GM12878 (cell line): ENCODE measurements around the gene ABCA3. TPM values are rescaled to one million over a fixed set of nuclear protein-coding genes. Genes with fewer than 3 reads are reported as not detected.

ENCODE experiments used
- ATAC-seq: fragments of 200-7000 bp; cut with Tn5 transposase; 3 replicates; pipeline ENCODE4 v1.9.1; 2020; ENCODE audit warnings: mild to moderate bottlenecking, moderate library complexity
- BruUV-seq: library from RNA; stranded (reverse); fragments of 400-500 nt; replicated peaks from 2 replicates; lab custom pipeline; 2021; lab: Mats Ljungman, UMichigan
- CTCF ChIA-PET: fragments of 300-600 bp; sonication (Branson Sonifier 250); formaldehyde crosslinking; extraction: SDS; loops from one replicate; lab custom pipeline; 2021; ENCODE audit warnings: inconsistent platforms; lab: Yijun Ruan, JAX
- POLR2A ChIA-PET: fragments of 350-600 bp; formaldehyde crosslinking; extraction: SDS; loops from one replicate; lab custom pipeline; 2021; ENCODE audit warnings: inconsistent platforms; lab: Charles Lee
- RAD21 ChIA-PET: fragments of 300-600 bp; sonication (Branson Sonifier 250); formaldehyde crosslinking; loops from one replicate; lab custom pipeline; 2023; ENCODE audit warnings: antibody characterized with exemption; ENCODE audit not compliant: unreplicated experiment; lab: Charles Lee
- SMC1A ChIA-PET: fragments of 300-600 bp; sonication (Branson Sonifier 250); formaldehyde crosslinking; loops from one replicate; lab custom pipeline; 2023; ENCODE audit not compliant: unreplicated experiment, uncharacterized antibody; lab: Charles Lee
- DNase-seq: peaks from one replicate; pipeline ENCODE4 v3.0.0-alpha.2; 2011; ENCODE audit warnings: low read depth, low spot score
- FAIRE-seq: peaks from 3 replicates; lab custom pipeline; 2011; peaks lifted over from hg19 to GRCh38; lab: Jason Lieb, UNC
- H2AFZ ChIP-seq: 2 replicates; pipeline ENCODE4 v1.6.0; 2011; ENCODE audit warnings: low read depth, low read length, control low read depth; ENCODE audit not compliant: control insufficient read depth
- H3K27ac ChIP-seq: 2 replicates; pipeline ENCODE4 v1.5.1; 2011; ENCODE audit warnings: control low read depth; ENCODE audit not compliant: control insufficient read depth, insufficient read depth
- H3K27me3 ChIP-seq, 2 experiments: replicated peaks in 1 of 2; 2 replicates each; pipeline versions ENCODE4 v1.6.0 to v1.6.1; 2011; ENCODE audit warnings: low read length in 1 of 2; ENCODE audit not compliant: control insufficient read depth in 2 of 2, insufficient read depth in 2 of 2
- H3K36me3 ChIP-seq, 2 experiments: 2 replicates each; pipeline ENCODE4 v1.5.1; 2011; ENCODE audit warnings: low read length in 1 of 2; ENCODE audit not compliant: control insufficient read depth in 2 of 2, insufficient read depth in 2 of 2
- H3K4me1 ChIP-seq: 2 replicates; pipeline ENCODE4 v1.6.1; 2011; ENCODE audit warnings: mild to moderate bottlenecking, low read length, moderate library complexity, mixed read lengths; ENCODE audit not compliant: control insufficient read depth, insufficient read depth
- H3K4me2 ChIP-seq: 2 replicates; pipeline ENCODE4 v1.6.0; 2011; ENCODE audit warnings: control low read depth; ENCODE audit not compliant: control insufficient read depth, insufficient read depth
- H3K4me3 ChIP-seq: fragments of 200-600 bp; sonication (generic); 2 replicates; pipeline ENCODE4 v1.5.1; 2016
- H3K79me2 ChIP-seq: 2 replicates; pipeline ENCODE4 v1.6.0; 2011; ENCODE audit warnings: low read length; ENCODE audit not compliant: control insufficient read depth, insufficient read depth
- H3K9ac ChIP-seq: 2 replicates; pipeline ENCODE4 v1.8.0; 2011; ENCODE audit warnings: low read length, control low read depth, mixed read lengths; ENCODE audit not compliant: control insufficient read depth, insufficient read depth
- H3K9me3 ChIP-seq: replicated peaks from 3 replicates; pipeline ENCODE4 v1.5.1; 2011; ENCODE audit warnings: mild to moderate bottlenecking, low read length; ENCODE audit not compliant: control insufficient read depth, insufficient read depth
- H4K20me1 ChIP-seq: 2 replicates; pipeline ENCODE4 v1.6.0; 2011; ENCODE audit not compliant: control insufficient read depth, insufficient read depth
- CBX3 ChIP-seq: fragments of 200-600 bp; sonication (generic); IDR thresholded peaks from 2 replicates; pipeline ENCODE4 v1.6.1; 2016; ENCODE audit warnings: low read depth, borderline replicate concordance
- CBX5 ChIP-seq: sonication (generic); IDR thresholded peaks from 2 replicates; pipeline ENCODE4 v1.6.1; 2016; ENCODE audit warnings: low read depth, moderate library complexity, mild to moderate bottlenecking, inconsistent platforms
- IRF5 ChIP-seq: fragments of 450-650 bp; IDR thresholded peaks from 2 replicates; pipeline ENCODE4 v1.6.1; 2017; ENCODE audit warnings: borderline replicate concordance
- MTA2 ChIP-seq: fragments of 450-650 bp; IDR thresholded peaks from 2 replicates; pipeline ENCODE4 v1.6.1; 2016; ENCODE audit warnings: low read depth, mild to moderate bottlenecking, moderate library complexity
- MYB ChIP-seq: fragments of 150-350 bp; IDR thresholded peaks from 2 replicates; pipeline ENCODE4 v1.6.1; 2014; ENCODE audit warnings: mild to moderate bottlenecking, low read depth, low read length, borderline replicate concordance
- NRF1 ChIP-seq: conservative IDR thresholded peaks from 2 replicates; pipeline ENCODE4 v1.6.1; 2011; ENCODE audit warnings: mild to moderate bottlenecking, low read depth, low read length, improper control_type of control experiment
- RB1 ChIP-seq: fragments of 450-650 bp; formaldehyde crosslinking; IDR thresholded peaks from 2 replicates; pipeline ENCODE4 v1.6.1; 2017; ENCODE audit warnings: mild to moderate bottlenecking, borderline replicate concordance
- RCOR1 ChIP-seq: conservative IDR thresholded peaks from 2 replicates; pipeline ENCODE4 v1.6.1; 2012; ENCODE audit warnings: low read depth, low read length, improper control_type of control experiment
- SMC3 ChIP-seq: IDR thresholded peaks from 2 replicates; pipeline ENCODE4 v1.6.1; 2011; ENCODE audit warnings: low read length, improper control_type of control experiment, borderline replicate concordance
- SUPT20H ChIP-seq: IDR thresholded peaks from 2 replicates; pipeline ENCODE4 v1.6.1; 2011; ENCODE audit warnings: low read depth, mild to moderate bottlenecking, low read length, moderate library complexity, borderline replicate concordance; ENCODE audit not compliant: control insufficient read depth
- TCF7 ChIP-seq: IDR thresholded peaks from 2 replicates; pipeline ENCODE4 v1.6.1; 2014; ENCODE audit warnings: antibody characterized with exemption, borderline replicate concordance
- ZNF687 ChIP-seq: fragments of 450-650 bp; IDR thresholded peaks from 2 replicates; pipeline ENCODE4 v1.6.1; 2017; ENCODE audit warnings: mild to moderate bottlenecking, moderate library complexity
- ZZZ3 ChIP-seq: IDR thresholded peaks from 2 replicates; pipeline ENCODE4 v1.6.1; 2011; ENCODE audit warnings: low read depth; ENCODE audit not compliant: control insufficient read depth, insufficient read length
- WGBS: methylation state at CpG from one replicate; pipeline ENCODE4 v1.1.6; 2016; ENCODE audit warnings: low lambda C conversion rate; ENCODE audit not compliant: insufficient replicate concordance, insufficient coverage; ENCODE audit errors: missing lambda C conversion rate; 5-methylcytosine and 5-hydroxymethylcytosine counted together
- in situ Hi-C: fragments of 300-500 bp; cut with MboI; formaldehyde crosslinking; loops from 9 replicates; pipeline ENCODE4 v1.14.3; 2018; ENCODE audit warnings: mixed read lengths
- intact Hi-C: fragments of 100-400 bp; cut with micrococcal nuclease; formaldehyde crosslinking; loops from one replicate; pipeline ENCODE4 v1.14.2; 2022; ENCODE audit not compliant: unreplicated experiment
- polyA plus RNA-seq, 11 experiments: library from polyadenylated mRNA; depleted of rRNA in 4 of 11; unstranded in 6 of 11; stranded (reverse) in 5 of 11; fragments of >200 nt; fragmentation: Nextera tagmentation in 4 of 11; fragmentation: Illumina TruSeq in 1 of 11; extraction: Ambion mirVana in 4 of 11; extraction: Trizol in 1 of 11; gene quantifications; 1 replicate in 1 of 11; 2 replicates in 10 of 11; pipeline versions ENCODE4 v1.2.1 to v1.2.3, GENCODE V29; 2011 to 2016; ENCODE audit warnings: inconsistent platforms in 2 of 11, missing spikeins in 2 of 11, low read depth in 1 of 11
- total RNA-seq, 4 experiments: library from RNA; depleted of rRNA in 3 of 4; stranded (reverse); fragments of >200 nt in 3 of 4; fragmentation: Illumina TruSeq in 1 of 4; extraction: Trizol in 1 of 4; gene quantifications; 2 replicates each; pipeline versions ENCODE4 v1.2.1 to v1.2.3, GENCODE V29; 2013 to 2021
- TF ChIP-seq, protein P1 (sequence below): IDR thresholded peaks from 2 replicates; pipeline ENCODE4 v1.6.1; 2011; ENCODE audit warnings: borderline replicate concordance, low read depth, mild to moderate bottlenecking, moderate library complexity, mixed read lengths, low read length; ENCODE audit not compliant: insufficient read depth; ENCODE audit errors: extremely low read length
- TF ChIP-seq, protein P2 (sequence below): IDR thresholded peaks from 2 replicates; pipeline ENCODE4 v1.6.1; 2011; ENCODE audit warnings: borderline replicate concordance, low read depth, mild to moderate bottlenecking, moderate library complexity, low read length; ENCODE audit not compliant: insufficient read depth, poor library complexity, severe bottlenecking

Gene ABCA3
- total and polyA plus RNA-seq, 10 of the 15 experiments (the other 5 are each of a cell fraction or from before 2014, with no cell fraction given): 0.71 to 17.6 (median 6.7) TPM

DNA sequence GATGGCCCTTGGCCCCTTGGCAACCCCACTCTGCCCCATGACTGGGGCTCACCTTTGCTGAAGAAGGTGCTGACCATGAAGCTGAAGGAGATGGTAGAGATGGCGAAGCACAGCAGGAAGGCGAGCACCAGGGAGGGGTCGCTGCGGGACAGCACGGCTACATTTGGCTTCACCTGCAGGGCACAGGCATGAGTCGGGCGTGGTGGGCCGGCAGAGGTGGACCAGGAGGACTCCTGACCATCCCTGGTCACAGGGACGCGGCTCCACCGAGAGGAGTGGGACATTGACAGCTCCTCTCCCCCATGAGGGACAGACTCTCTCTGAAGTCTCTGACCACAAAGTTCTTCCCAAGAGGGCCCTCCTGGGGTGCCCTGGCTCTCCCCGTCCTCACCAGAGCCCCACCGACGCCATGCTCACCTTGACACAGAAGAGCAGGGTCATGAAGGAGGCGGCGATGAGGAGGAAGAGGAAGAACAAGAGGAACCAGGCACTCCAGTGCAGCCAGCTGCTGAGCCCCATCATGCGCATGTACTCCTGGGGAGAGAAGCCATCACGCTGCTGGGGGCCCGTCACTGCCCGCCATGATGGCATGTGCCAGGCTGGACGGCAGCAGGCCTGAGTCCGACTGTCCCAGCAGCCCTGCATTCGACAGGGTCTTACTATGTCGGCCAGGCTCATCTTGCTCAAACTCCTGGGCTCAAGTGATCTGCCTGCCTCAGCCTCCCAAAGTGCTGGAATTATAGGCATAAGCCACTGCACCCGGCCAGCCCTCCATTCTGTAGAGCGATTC, 23.1 kb downstream of the ABCA3 start:
- ChIA-PET POLR2A (interaction anchor here (0.6 kb wide), 1 partner anchor 19 kb away, joined by 6 read pairs; no protein-coding TSS in a partner anchor), SMC1A (no interaction called here), CTCF (no interaction called here), RAD21 (no interaction called here)
- Histone ChIP-seq H3K36me3 (no peaks in the 10 kb centered on the region), H2AFZ (no peak overlapping the region), H3K79me2 (no peaks in the 10 kb centered on the region), H3K4me2 (no peak overlapping the region), H4K20me1 (no peaks in the 10 kb centered on the region), H3K27me3 (no peaks in the 10 kb centered on the region), H3K9ac (no peak overlapping the region), H3K4me3 (no peak overlapping the region), H3K9me3 (no peaks in the 10 kb centered on the region), H3K4me1 (no peaks in the 10 kb centered on the region; the same call in 1 of the 2 replicates), H3K27ac (no peak overlapping the region)
- FAIRE-seq (no peak), DNase-seq (no peak), ATAC-seq (no peak)
- in situ Hi-C loops: no loop called here
- 82% methylated on average over 26 of the region's 26 CpGs for WGBS
- BruUV-seq: no TSS peak
- intact Hi-C loops: no loop called here
- TF ChIP-seq RCOR1 (no peak), IRF5 (no peak), CBX5 (no peak), MYB (no peak), TCF7 (no peak), ZNF687 (no peak), ZZZ3 (no peak), SUPT20H (no peak), NRF1 (no peak), MTA2 (no peak), RB1 (no peak), CBX3 (no peak), SMC3 (no peak)
- TF ChIP-seq, protein P1, sequence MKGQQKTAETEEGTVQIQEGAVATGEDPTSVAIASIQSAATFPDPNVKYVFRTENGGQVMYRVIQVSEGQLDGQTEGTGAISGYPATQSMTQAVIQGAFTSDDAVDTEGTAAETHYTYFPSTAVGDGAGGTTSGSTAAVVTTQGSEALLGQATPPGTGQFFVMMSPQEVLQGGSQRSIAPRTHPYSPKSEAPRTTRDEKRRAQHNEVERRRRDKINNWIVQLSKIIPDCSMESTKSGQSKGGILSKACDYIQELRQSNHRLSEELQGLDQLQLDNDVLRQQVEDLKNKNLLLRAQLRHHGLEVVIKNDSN: no peak
- TF ChIP-seq, protein P2, sequence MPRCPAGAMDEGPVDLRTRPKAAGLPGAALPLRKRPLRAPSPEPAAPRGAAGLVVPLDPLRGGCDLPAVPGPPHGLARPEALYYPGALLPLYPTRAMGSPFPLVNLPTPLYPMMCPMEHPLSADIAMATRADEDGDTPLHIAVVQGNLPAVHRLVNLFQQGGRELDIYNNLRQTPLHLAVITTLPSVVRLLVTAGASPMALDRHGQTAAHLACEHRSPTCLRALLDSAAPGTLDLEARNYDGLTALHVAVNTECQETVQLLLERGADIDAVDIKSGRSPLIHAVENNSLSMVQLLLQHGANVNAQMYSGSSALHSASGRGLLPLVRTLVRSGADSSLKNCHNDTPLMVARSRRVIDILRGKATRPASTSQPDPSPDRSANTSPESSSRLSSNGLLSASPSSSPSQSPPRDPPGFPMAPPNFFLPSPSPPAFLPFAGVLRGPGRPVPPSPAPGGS: no peak
